Measurements from ENCODE around the gene GLCE.

DNA sequence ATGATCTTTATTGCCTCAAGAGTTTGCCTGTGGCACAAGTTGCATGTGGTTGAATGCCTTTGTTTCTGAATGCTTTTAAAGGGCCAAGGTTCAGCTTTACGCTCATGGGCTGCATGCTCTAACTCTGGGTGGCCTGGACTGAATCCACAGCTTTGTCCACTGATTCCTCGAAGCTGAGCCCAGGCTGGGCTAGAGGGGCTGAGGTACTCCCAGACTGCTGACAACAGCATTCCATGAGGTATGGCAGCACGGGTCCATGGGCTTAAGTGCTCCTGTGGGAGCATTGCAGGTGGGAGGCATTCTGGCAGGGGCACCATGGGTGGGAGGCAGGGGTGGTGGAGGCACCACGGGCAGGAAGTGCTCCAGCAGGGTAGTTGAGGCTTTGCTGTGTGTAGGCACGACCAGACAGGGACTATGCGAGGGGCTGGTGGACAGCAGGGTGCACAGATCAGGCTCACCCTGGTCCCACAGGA is 61.6 kb downstream of the GLCE start:
- no peak for TF ChIP-seq EP300 (IDR thresholded peaks at IDR 0.05)
- TF ChIP-seq, protein P1, sequence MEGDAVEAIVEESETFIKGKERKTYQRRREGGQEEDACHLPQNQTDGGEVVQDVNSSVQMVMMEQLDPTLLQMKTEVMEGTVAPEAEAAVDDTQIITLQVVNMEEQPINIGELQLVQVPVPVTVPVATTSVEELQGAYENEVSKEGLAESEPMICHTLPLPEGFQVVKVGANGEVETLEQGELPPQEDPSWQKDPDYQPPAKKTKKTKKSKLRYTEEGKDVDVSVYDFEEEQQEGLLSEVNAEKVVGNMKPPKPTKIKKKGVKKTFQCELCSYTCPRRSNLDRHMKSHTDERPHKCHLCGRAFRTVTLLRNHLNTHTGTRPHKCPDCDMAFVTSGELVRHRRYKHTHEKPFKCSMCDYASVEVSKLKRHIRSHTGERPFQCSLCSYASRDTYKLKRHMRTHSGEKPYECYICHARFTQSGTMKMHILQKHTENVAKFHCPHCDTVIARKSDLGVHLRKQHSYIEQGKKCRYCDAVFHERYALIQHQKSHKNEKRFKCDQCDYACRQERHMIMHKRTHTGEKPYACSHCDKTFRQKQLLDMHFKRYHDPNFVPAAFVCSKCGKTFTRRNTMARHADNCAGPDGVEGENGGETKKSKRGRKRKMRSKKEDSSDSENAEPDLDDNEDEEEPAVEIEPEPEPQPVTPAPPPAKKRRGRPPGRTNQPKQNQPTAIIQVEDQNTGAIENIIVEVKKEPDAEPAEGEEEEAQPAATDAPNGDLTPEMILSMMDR (IDR thresholded peaks at IDR 0.05), result no peak
- no peak for TF ChIP-seq POLR2A (IDR thresholded peaks at IDR 0.05)
- TF ChIP-seq POLR2AphosphoS5 (IDR thresholded peaks at IDR 0.05), result no peak
